ENCODE measurements around the gene DDOST. TPM values are rescaled to one million over a fixed set of nuclear protein-coding genes. Genes with fewer than 3 reads are reported as not detected.

Gene DDOST
- total RNA-seq, result 251 and 281 TPM in 2 replicates

DNA sequence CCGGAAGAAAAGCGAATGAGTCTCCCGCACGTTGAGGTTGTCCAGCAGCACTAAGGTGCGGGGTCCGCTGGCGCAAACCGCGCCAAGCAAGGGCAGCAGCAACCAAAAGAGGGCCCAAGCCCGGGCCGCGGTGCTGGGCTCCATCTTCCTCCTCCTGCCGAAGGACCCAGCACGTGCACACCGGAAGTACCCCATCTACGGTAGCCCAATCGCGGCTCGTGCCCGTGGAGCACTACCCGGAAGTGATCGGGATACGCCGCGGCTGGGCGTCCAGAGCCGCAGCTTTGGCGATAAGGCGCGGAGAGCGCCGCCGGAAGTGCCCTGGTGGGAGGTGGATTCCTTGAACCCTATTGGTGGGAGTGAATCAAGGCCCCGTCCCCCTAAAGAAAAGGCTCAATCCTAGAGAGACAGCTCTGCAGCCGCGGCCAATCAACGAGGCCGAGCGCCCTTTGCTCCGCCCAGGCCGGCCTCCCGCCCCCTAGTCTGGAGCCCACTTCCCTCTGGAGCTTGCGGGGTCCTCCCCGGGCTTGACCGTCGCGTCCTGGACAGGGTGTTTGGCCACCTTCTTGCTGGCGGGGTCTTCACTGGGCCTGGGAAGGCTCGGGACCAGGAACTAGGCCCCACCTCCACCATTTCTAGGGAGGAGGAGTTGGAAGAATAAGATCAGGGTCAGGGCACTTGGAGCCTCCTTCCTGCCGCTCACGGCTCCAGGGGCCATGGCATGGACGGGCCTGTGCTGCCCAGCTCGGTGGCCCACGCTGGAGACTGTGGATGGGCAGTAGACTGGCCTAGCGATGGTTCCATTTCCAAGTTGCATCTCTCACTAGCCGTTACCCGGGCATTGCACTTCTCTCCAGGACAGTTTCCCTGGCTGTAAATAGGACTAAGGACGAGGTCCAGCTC, at the start of gene DDOST:
Gene DDOST (minus strand): TSS at position 163 of the 903 bp plus-strand sequence. CDS start 19 bp downstream, at position 144.

DNA sequence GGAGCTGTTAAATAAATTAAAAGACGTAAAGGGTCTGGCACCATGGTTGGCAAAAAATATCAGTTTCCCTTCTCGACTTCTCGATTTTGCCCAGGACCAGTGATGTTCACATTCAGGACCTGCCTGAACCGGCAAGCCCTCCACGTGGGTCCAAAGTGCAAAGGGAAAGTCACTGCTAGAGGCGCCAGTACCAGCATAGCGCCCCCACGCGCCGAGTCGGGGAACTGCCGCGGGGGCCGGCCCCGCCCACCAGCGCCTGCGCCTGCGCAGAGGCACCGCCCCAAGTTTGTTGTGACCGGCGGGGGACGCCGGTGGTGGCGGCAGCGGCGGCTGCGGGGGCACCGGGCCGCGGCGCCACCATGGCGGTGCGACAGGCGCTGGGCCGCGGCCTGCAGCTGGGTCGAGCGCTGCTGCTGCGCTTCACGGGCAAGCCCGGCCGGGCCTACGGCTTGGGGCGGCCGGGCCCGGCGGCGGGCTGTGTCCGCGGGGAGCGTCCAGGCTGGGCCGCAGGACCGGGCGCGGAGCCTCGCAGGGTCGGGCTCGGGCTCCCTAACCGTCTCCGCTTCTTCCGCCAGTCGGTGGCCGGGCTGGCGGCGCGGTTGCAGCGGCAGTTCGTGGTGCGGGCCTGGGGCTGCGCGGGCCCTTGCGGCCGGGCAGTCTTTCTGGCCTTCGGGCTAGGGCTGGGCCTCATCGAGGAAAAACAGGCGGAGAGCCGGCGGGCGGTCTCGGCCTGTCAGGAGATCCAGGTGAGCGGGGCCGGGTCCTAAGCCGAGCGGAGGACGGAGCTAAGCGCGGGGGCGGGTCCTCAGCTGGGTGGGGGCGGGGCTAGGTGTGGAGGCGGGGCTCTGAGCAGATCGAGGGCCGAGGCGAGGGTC, 27.7 kb downstream of the DDOST start, which contains the start of gene PINK1:
Gene PINK1 (plus strand): TSS at position 269 of the 875 bp plus-strand sequence. CDS start 91 bp downstream, at position 360.

Other genes starting within 250 kb of the DDOST start
- gene CAMK2N1, start 175.2 kb downstream of the DDOST start, total RNA-seq, result 0.97 and 1.5 TPM in 2 replicates
- gene MUL1, start 153.2 kb downstream of the DDOST start, total RNA-seq, result 22.4 and 27.5 TPM in 2 replicates
- not detected in 2 replicates for gene FAM43B, start 108.8 kb downstream of the DDOST start, total RNA-seq
- gene CDA, start 72.3 kb downstream of the DDOST start, total RNA-seq, result 0.61 and 0.65 TPM in 2 replicates
- 33.3 and 34.8 TPM in 2 replicates for gene PINK1, start 27.9 kb downstream of the DDOST start, total RNA-seq
- 0.15 and 0.32 TPM in 2 replicates for gene KIF17, start 56.6 kb upstream of the DDOST start, total RNA-seq
- gene SH2D5, start 71.3 kb upstream of the DDOST start, total RNA-seq, result 0.32 and 0.46 TPM in 2 replicates
- gene HP1BP3, start 125.9 kb upstream of the DDOST start, total RNA-seq, result 165 and 317 TPM in 2 replicates

All from epithelial cell of umbilical artery (primary cell).